Endothelial cell (in vitro differentiated cells): ENCODE data around the gene MAPKAP1. TPM values are rescaled to one million over a fixed set of nuclear protein-coding genes. Genes with fewer than 3 reads are reported as not detected.

Source experiments
- DNase-seq: peaks from one replicate; pipeline ENCODE4 v3.0.0; 2021; ENCODE audit warnings: low spot score
- H3K27ac Mint-ChIP-seq: one replicate; pipeline ENCODE4 v1.8.0; 2021; ENCODE audit warnings: mixed read lengths, inconsistent platforms; ENCODE audit not compliant: unreplicated experiment
- H3K27me3 Mint-ChIP-seq: one replicate; pipeline ENCODE4 v1.8.0; 2021; ENCODE audit warnings: mild to moderate bottlenecking, moderate library complexity, mixed read lengths, inconsistent platforms; ENCODE audit not compliant: unreplicated experiment
- H3K36me3 Mint-ChIP-seq: one replicate; pipeline ENCODE4 v1.8.0; 2021; ENCODE audit warnings: mild to moderate bottlenecking, low read depth, mixed read lengths, inconsistent platforms; ENCODE audit not compliant: unreplicated experiment
- H3K4me1 Mint-ChIP-seq: one replicate; pipeline ENCODE4 v1.8.0; 2021; ENCODE audit warnings: mild to moderate bottlenecking, mixed read lengths, inconsistent platforms; ENCODE audit not compliant: unreplicated experiment
- H3K4me3 Mint-ChIP-seq: one replicate; pipeline ENCODE4 v1.8.0; 2021; ENCODE audit warnings: mild to moderate bottlenecking, mixed read lengths, inconsistent platforms; ENCODE audit not compliant: unreplicated experiment
- H3K9me3 Mint-ChIP-seq: one replicate; pipeline ENCODE4 v1.8.0; 2021; ENCODE audit warnings: mixed read lengths, inconsistent platforms; ENCODE audit not compliant: unreplicated experiment
- total RNA-seq: library from RNA; stranded (reverse); fragmentation: NEBNext Ultra II Directional; extraction: Animal tissue kit (Norgen Biotek cat#: 25700); gene quantifications from one replicate; pipeline ENCODE4 v1.2.1, GENCODE V29; 2021; ENCODE audit not compliant: unreplicated experiment
- TF ChIP-seq, protein P1 (sequence below): fragments of 200-600 bp; sonication (generic); IDR thresholded peaks from one replicate; pipeline ENCODE4 v1.5.0; 2021; ENCODE audit warnings: antibody characterized with exemption; ENCODE audit not compliant: unreplicated experiment

MAPKAP1 gene
- total RNA-seq, 1 donor from 2014 or later: 74.6 TPM

DNA sequence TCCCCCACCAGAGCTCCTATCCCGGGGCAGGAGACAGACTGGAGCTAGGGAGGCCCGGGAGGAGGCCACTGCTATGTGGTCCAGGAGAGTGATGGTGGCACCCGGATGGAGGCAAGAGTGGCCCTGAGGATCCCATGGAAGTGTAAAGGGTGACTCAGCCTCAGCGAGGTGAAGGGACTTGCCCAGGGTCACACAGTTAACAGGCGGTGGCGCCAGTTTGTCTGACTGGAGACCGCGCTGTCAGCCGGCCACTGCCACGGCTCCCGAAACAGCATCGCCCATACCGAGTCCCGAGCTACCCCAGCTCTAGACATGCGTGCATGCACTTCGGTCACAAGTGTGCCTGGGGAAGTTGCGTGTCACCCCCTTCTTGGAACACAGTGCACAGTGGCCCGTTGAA lies 279.5 kb downstream of the MAPKAP1 start:
- TF ChIP-seq, protein P1, sequence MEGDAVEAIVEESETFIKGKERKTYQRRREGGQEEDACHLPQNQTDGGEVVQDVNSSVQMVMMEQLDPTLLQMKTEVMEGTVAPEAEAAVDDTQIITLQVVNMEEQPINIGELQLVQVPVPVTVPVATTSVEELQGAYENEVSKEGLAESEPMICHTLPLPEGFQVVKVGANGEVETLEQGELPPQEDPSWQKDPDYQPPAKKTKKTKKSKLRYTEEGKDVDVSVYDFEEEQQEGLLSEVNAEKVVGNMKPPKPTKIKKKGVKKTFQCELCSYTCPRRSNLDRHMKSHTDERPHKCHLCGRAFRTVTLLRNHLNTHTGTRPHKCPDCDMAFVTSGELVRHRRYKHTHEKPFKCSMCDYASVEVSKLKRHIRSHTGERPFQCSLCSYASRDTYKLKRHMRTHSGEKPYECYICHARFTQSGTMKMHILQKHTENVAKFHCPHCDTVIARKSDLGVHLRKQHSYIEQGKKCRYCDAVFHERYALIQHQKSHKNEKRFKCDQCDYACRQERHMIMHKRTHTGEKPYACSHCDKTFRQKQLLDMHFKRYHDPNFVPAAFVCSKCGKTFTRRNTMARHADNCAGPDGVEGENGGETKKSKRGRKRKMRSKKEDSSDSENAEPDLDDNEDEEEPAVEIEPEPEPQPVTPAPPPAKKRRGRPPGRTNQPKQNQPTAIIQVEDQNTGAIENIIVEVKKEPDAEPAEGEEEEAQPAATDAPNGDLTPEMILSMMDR: no peak
- peaks cover 7% of the 10 kb centered on the region for H3K27me3 Mint-ChIP-seq
- no peak for DNase-seq
- H3K27ac Mint-ChIP-seq: no peak overlapping the region
- no peak overlapping the region for H3K4me3 Mint-ChIP-seq
- H3K36me3 Mint-ChIP-seq: no peaks in the 10 kb centered on the region
- H3K9me3 Mint-ChIP-seq: no peaks in the 10 kb centered on the region
- no peaks in the 10 kb centered on the region for H3K4me1 Mint-ChIP-seq

DNA sequence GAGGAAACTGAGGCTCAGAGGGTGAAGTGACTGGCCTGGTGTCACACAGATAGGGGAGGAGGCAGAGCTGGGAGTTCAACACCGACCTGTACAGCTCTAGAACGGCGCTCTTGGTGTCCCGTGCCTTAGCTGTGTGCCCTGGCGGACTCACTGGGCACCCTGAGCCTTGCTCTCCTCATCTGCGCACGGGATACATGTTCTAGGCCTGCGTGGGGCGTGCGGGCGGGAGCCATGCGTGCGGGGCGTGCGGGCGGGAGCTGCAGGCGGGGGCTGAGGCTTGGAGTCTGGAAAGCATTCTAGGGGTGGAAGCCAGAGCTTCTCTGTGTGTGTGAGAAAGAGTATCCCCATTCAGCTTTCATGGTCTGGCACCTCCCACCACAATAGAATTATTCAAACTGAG lies 280.1 kb downstream of the MAPKAP1 start:
- Mint-ChIP-seq H3K36me3 (no peaks in the 10 kb centered on the region), H3K4me1 (no peaks in the 10 kb centered on the region), H3K9me3 (no peaks in the 10 kb centered on the region), H3K27me3 (peaks cover 7% of the 10 kb centered on the region), H3K27ac (no peak overlapping the region), H3K4me3 (no peak overlapping the region)
- DNase-seq: no peak
- TF ChIP-seq, protein P1: no peak

- Mint-ChIP-seq H3K9me3 (no peaks in the 10 kb centered on the region), H3K27me3 (peaks cover 7% of the 10 kb centered on the region), H3K27ac (no peak overlapping the region), H3K4me1 (no peaks in the 10 kb centered on the region), H3K4me3 (no peak overlapping the region), H3K36me3 (no peaks in the 10 kb centered on the region)
- TF ChIP-seq, protein P1: no peak
- DNase-seq: no peak
Observed at GRCh38 chr9:125425901-125426515, 281.0 kb downstream of the MAPKAP1 start.

GRCh38 chr9:125425170-125425897 lies 281.7 kb downstream of the MAPKAP1 start:
- Mint-ChIP-seq H3K27ac (no peak overlapping the region), H3K36me3 (no peaks in the 10 kb centered on the region), H3K9me3 (no peaks in the 10 kb centered on the region), H3K4me3 (no peak overlapping the region), H3K27me3 (peaks cover 4% of the 10 kb centered on the region), H3K4me1 (no peaks in the 10 kb centered on the region)
- no peak for DNase-seq
- TF ChIP-seq, protein P1: no peak

DNA sequence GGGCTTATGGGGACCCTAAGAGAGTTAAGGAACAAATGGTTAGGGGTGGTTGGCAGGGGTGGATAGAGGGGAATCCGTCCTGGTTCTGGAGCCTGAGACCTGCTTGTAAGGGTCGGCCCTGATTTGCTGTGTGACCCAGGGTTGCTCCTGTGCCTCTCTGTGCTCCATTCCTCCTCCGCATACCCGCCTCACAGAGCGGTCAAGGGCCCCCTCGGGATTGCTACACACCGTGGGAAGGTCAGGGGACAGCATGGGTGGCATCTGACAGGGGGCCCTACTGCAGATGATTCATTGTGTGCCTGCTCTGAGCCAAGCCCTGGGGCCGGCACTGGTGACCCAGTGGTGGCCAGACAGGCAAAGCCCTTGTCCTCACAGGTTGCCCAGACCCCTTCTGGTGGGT lies 283.0 kb downstream of the MAPKAP1 start:
- TF ChIP-seq, protein P1: no peak

More for the DNA sequence above, 283.0 kb downstream of the MAPKAP1 start:
- DNase-seq: no peak
- Mint-ChIP-seq H3K9me3 (no peaks in the 10 kb centered on the region), H3K4me1 (no peaks in the 10 kb centered on the region), H3K36me3 (no peaks in the 10 kb centered on the region), H3K4me3 (no peak overlapping the region), H3K27me3 (peaks cover 4% of the 10 kb centered on the region), H3K27ac (no peak overlapping the region)
